Testis (tissue), 3 donors: ENCODE measurements around the gene ITGB1. TPM values are rescaled to one million over a fixed set of nuclear protein-coding genes. Genes with fewer than 3 reads are reported as not detected.
"Not testable (repeated sequence)": the region's sequence is repeated elsewhere in the genome, so short reads cannot be mapped to it uniquely, and the experiment has no call there.

Experiments used
- DNase-seq: peaks from one replicate; pipeline ENCODE4 v3.0.0-alpha.2; 2019
- H3K27ac ChIP-seq, 2 donors: fragments of 200-600 bp; sonication (generic); one replicate each; pipeline ENCODE4 v1.5.1; 2019
- H3K27me3 ChIP-seq: fragments of 200-600 bp; sonication (generic); one replicate; pipeline ENCODE4 v1.5.1; 2019
- H3K36me3 ChIP-seq: fragments of 200-600 bp; sonication (generic); one replicate; pipeline ENCODE4 v1.5.1; 2017; ENCODE audit warnings: low read depth; ENCODE audit errors: missing control alignments
- H3K4me1 ChIP-seq: fragments of 200-600 bp; sonication (generic); one replicate; pipeline ENCODE4 v1.5.1; 2019
- H3K4me3 ChIP-seq, 2 donors: fragments of 200-600 bp; sonication (generic); one replicate each; pipeline ENCODE4 v1.5.1; 2017 to 2019
- H3K9me3 ChIP-seq: fragments of 200-600 bp; sonication (generic); one replicate; pipeline ENCODE4 v1.5.1; 2017
- CTCF ChIP-seq, 3 experiments: fragments of 450-650 bp in 2 of 3; fragments of 200-600 bp in 1 of 3; sonication (generic) in 1 of 3; IDR thresholded peaks; one replicate each; pipeline ENCODE4 v1.5.1; 2016 to 2019; ENCODE audit warnings: antibody characterized with exemption in 3 of 3, mild to moderate bottlenecking in 2 of 3, moderate library complexity in 1 of 3
- POLR2A ChIP-seq: fragments of 450-650 bp; IDR thresholded peaks from one replicate; pipeline ENCODE4 v1.6.1; 2017; ENCODE audit warnings: antibody characterized with exemption, mild to moderate bottlenecking, moderate library complexity
- WGBS, 2 donors: methylation state at CpG; one replicate each; pipeline ENCODE4 v1.1.5; 2018; 5-methylcytosine and 5-hydroxymethylcytosine counted together
- intact Hi-C: fragments of 100-400 bp; cut with DNase I; formaldehyde crosslinking; loops from one replicate; pipeline ENCODE4 v1.15.1; 2023; ENCODE audit warnings: low total_unique reads
- polyA plus RNA-seq: library from polyadenylated mRNA; stranded (reverse); fragments of 350-450 nt; fragmentation: Illumina TruSeq; extraction: RNeasy Lipid Tissue Mini Kit (QIAGEN cat#74804); gene quantifications from one replicate; pipeline ENCODE4 v1.2.3, GENCODE V29; 2014; ENCODE audit warnings: low read depth, low replicate concordance; ENCODE audit not compliant: insufficient read depth
- total RNA-seq, 2 donors: library from RNA; depleted of rRNA; stranded (reverse); fragments of >200 nt; gene quantifications; one replicate each; pipeline ENCODE4 v1.2.3, GENCODE V29; 2016

The ITGB1 gene
- total and polyA plus RNA-seq, 3 donors from 2014 or later: 158 to 189 (median 175) TPM

GRCh38 chr10:32929634-32930033 lies 28.4 kb downstream of the ITGB1 start:
- H3K36me3 ChIP-seq: no peaks in the 10 kb centered on the region
- intact Hi-C loops: no loop called here
- peak overlapping the region in 1 of 2 donors; percentile 12 for H3K27ac ChIP-seq
- no peak for DNase-seq
- H3K27me3 ChIP-seq: no peaks in the 10 kb centered on the region
- no peak overlapping the region for H3K4me3 ChIP-seq
- no peak for TF ChIP-seq POLR2A
- TF ChIP-seq CTCF (IDR thresholded peaks at IDR 0.05): no peak
- no peaks in the 10 kb centered on the region for H3K4me1 ChIP-seq
- H3K9me3 ChIP-seq: no peaks in the 10 kb centered on the region
- WGBS, 2 donors: 59 to 67% methylated on average over 6 of the region's 6 CpGs

- 87 to 90% methylated on average over 3 of the region's 3 CpGs for WGBS, 2 donors
- H3K27me3 ChIP-seq: no peaks in the 10 kb centered on the region
- H3K9me3 ChIP-seq: no peaks in the 10 kb centered on the region
- no peaks in the 10 kb centered on the region for H3K36me3 ChIP-seq
- no peak overlapping the region for H3K27ac ChIP-seq
- TF ChIP-seq CTCF (IDR thresholded peaks at IDR 0.05) (no peak), POLR2A (no peak)
- intact Hi-C loops: no loop called here
- no peak overlapping the region for H3K4me3 ChIP-seq
- DNase-seq: no peak
- H3K4me1 ChIP-seq: no peaks in the 10 kb centered on the region
These were observed 30.3 kb downstream of the ITGB1 start for GRCh38 chr10:32927750-32928149.

- TF ChIP-seq CTCF (IDR thresholded peaks at IDR 0.05) (no peak), POLR2A (no peak)
- no peaks in the 10 kb centered on the region for H3K4me1 ChIP-seq
- 75 to 80% methylated on average over 2 of the region's 2 CpGs for WGBS, 2 donors
- no peaks in the 10 kb centered on the region for H3K27me3 ChIP-seq
- intact Hi-C loops: no loop called here
- no peaks in the 10 kb centered on the region for H3K36me3 ChIP-seq
- no peak overlapping the region for H3K27ac ChIP-seq
- H3K4me3 ChIP-seq: no peak overlapping the region
- DNase-seq: no peak
- H3K9me3 ChIP-seq: no peaks in the 10 kb centered on the region
These were observed 34.2 kb downstream of the ITGB1 start for GRCh38 chr10:32923849-32924248.

- Histone ChIP-seq H3K4me3 (no peak overlapping the region), H3K27me3 (no peaks in the 10 kb centered on the region), H3K9me3 (no peaks in the 10 kb centered on the region), H3K4me1 (no peaks in the 10 kb centered on the region), H3K27ac (no peak overlapping the region), H3K36me3 (no peaks in the 10 kb centered on the region)
- DNase-seq: no peak
- TF ChIP-seq CTCF (IDR thresholded peaks at IDR 0.05) (no peak), POLR2A (no peak)
- WGBS, 2 donors: 81 to 90% methylated on average over 2 of the region's 2 CpGs
- intact Hi-C loops: no loop called here
These were observed 34.9 kb downstream of the ITGB1 start for GRCh38 chr10:32923134-32923533.

- Histone ChIP-seq H3K4me3 (no peak overlapping the region), H3K36me3 (no peaks in the 10 kb centered on the region), H3K27me3 (no peaks in the 10 kb centered on the region), H3K27ac (no peak overlapping the region), H3K4me1 (no peaks in the 10 kb centered on the region), H3K9me3 (no peaks in the 10 kb centered on the region)
- DNase-seq: no peak
- WGBS, 2 donors: 83 to 85% methylated on average over 2 of the region's 2 CpGs
- TF ChIP-seq POLR2A (no peak), CTCF (IDR thresholded peaks at IDR 0.05) (no peak)
- intact Hi-C loops: no loop called here
These were observed 35.9 kb downstream of the ITGB1 start for GRCh38 chr10:32922170-32922569.

- DNase-seq, H3K27ac ChIP-seq, H3K4me3 ChIP-seq, H3K27me3 ChIP-seq, H3K9me3 ChIP-seq, H3K4me1 ChIP-seq, intact Hi-C loops, H3K36me3 ChIP-seq: not testable (repeated sequence)
- 91 to 96% methylated on average over 5 of the region's 5 CpGs for WGBS, 2 donors
These were observed 40.2 kb downstream of the ITGB1 start for GRCh38 chr10:32917817-32918216.
